HepG2 (cell line): ENCODE results near the gene SCT. TPM values are rescaled to one million over a fixed set of nuclear protein-coding genes. Genes with fewer than 3 reads are reported as not detected.
A peak's percentile ranks its signal among the peaks of the same experiment; 100 is the strongest.

Source experiments
- CREB1 ChIP-seq, 2 experiments: fragments of 450-650 bp in 1 of 2; IDR thresholded peaks; 2 replicates each; pipeline ENCODE4 v1.6.1; 2016 to 2017; ENCODE audit warnings: control low read depth in 1 of 2, mild to moderate bottlenecking in 1 of 2, missing compliant biosample characterization in 1 of 2, missing genetic modification characterization in 1 of 2
- E2F5 ChIP-seq: sonication (generic); formaldehyde crosslinking; conservative IDR thresholded peaks from 2 replicates; pipeline ENCODE4 v1.4.0; 2020; ENCODE audit warnings: missing genetic modification reagents
- FOXA1 ChIP-seq, 2 experiments: fragments of 450-650 bp in 1 of 2; sonication (generic) in 1 of 2; formaldehyde crosslinking in 1 of 2; IDR thresholded peaks; 2 replicates each; pipeline versions ENCODE4 v1.4.0 to v1.6.1; 2016 to 2020; ENCODE audit warnings: missing genetic modification reagents in 1 of 2
- FOXP4 ChIP-seq: sonication (generic); formaldehyde crosslinking; IDR thresholded peaks from 2 replicates; pipeline ENCODE4 v1.4.0; 2020; ENCODE audit warnings: missing genetic modification reagents
- HINFP ChIP-seq: sonication (generic); formaldehyde crosslinking; IDR thresholded peaks from 2 replicates; pipeline ENCODE4 v1.4.0; 2020; ENCODE audit warnings: low read depth, mild to moderate bottlenecking, missing genetic modification reagents
- MBD4 ChIP-seq: IDR thresholded peaks from 2 replicates; pipeline ENCODE4 v1.6.1; 2012; ENCODE audit warnings: low read length, inconsistent platforms, borderline replicate concordance
- ONECUT2 ChIP-seq: sonication (generic); formaldehyde crosslinking; IDR thresholded peaks from 2 replicates; pipeline ENCODE4 v1.4.0; 2020; ENCODE audit warnings: missing genetic modification reagents
- POGZ ChIP-seq: sonication (generic); formaldehyde crosslinking; IDR thresholded peaks from 2 replicates; pipeline ENCODE4 v1.4.0; 2020; ENCODE audit warnings: mild to moderate bottlenecking, missing genetic modification reagents
- RNF219 ChIP-seq: sonication (generic); formaldehyde crosslinking; IDR thresholded peaks from 2 replicates; pipeline ENCODE4 v1.5.0; 2020; ENCODE audit warnings: mild to moderate bottlenecking, missing genetic modification reagents
- SMYD3 ChIP-seq: sonication (generic); formaldehyde crosslinking; IDR thresholded peaks from 2 replicates; pipeline ENCODE4 v1.8.1; 2023; ENCODE audit warnings: mild to moderate bottlenecking, missing genetic modification reagents
- SNRNP70 ChIP-seq: fragments of 200-400 bp; formaldehyde crosslinking; IDR thresholded peaks from 2 replicates; pipeline ENCODE4 v1.6.1; 2017; ENCODE audit warnings: mild to moderate bottlenecking, low read depth, low read length, moderate library complexity
- TRIM24 ChIP-seq: sonication (generic); formaldehyde crosslinking; IDR thresholded peaks from 2 replicates; pipeline ENCODE4 v1.8.0; 2022; ENCODE audit warnings: mild to moderate bottlenecking, missing genetic modification reagents
- ZBED4 ChIP-seq: sonication (generic); formaldehyde crosslinking; IDR thresholded peaks from 2 replicates; pipeline ENCODE4 v1.4.0; 2020; ENCODE audit warnings: missing genetic modification reagents, borderline replicate concordance
- ZNF143 ChIP-seq: sonication (generic); formaldehyde crosslinking; IDR thresholded peaks from 2 replicates; pipeline ENCODE4 v1.4.0; 2020; ENCODE audit warnings: missing genetic modification reagents
- ZNF382 ChIP-seq: sonication (generic); formaldehyde crosslinking; IDR thresholded peaks from 2 replicates; pipeline ENCODE4 v1.5.0; 2020; ENCODE audit warnings: missing genetic modification reagents, mild to moderate bottlenecking, borderline replicate concordance
- ZNF788 ChIP-seq: sonication (generic); formaldehyde crosslinking; IDR thresholded peaks from 2 replicates; pipeline ENCODE4 v1.5.0; 2020; ENCODE audit warnings: mild to moderate bottlenecking, missing genetic modification reagents, borderline replicate concordance
- ZSCAN20 ChIP-seq: sonication (generic); formaldehyde crosslinking; IDR thresholded peaks from 2 replicates; pipeline ENCODE4 v1.4.0; 2020; ENCODE audit warnings: missing genetic modification reagents, mild to moderate bottlenecking, borderline replicate concordance
- polyA plus RNA-seq, 8 experiments: library from polyadenylated mRNA; depleted of rRNA in 3 of 8; stranded (reverse) in 7 of 8; unstranded in 1 of 8; fragments of >200 nt; fragmentation: Illumina TruSeq in 4 of 8; extraction: Trizol in 4 of 8; gene quantifications; 2 replicates each; pipeline versions ENCODE4 v1.2.1 to v1.2.3, GENCODE V29; 2011 to 2016; ENCODE audit warnings: low read depth in 4 of 8, missing spikeins in 1 of 8, mixed read lengths in 1 of 8; ENCODE audit not compliant: insufficient read depth in 1 of 8
- total RNA-seq, 5 experiments: library from RNA; depleted of rRNA; stranded (reverse); fragments of >200 nt; fragmentation: Illumina TruSeq; extraction: Trizol; gene quantifications; 2 replicates each; pipeline ENCODE4 v1.2.3, GENCODE V29; 2016; ENCODE audit warnings: low read depth in 1 of 5

The SCT gene
- total and polyA plus RNA-seq, 2 of the 13 experiments (the other 11 are each of a cell fraction or from before 2014, with no cell fraction given) = not detected

- TF ChIP-seq ZBED4 (no peak), SMYD3 (CRISPR knock-in tag) (no peak), ZNF382 (CRISPR knock-in tag) (no peak), E2F5 (no peak), FOXP4 (no peak), POGZ (CRISPR knock-in tag) (no peak), ZNF143 (CRISPR knock-in tag) (no peak), FOXA1 (IDR thresholded peaks at IDR 0.05) (no peak), FOXA1 (CRISPR knock-in tag; IDR thresholded peaks at IDR 0.05) (peak; percentile 67; the same call in 1 of the 2 replicates), MBD4 (no peak), ZNF788 (CRISPR knock-in tag) (no peak), SNRNP70 (no peak), HINFP (no peak), ZSCAN20 (CRISPR knock-in tag) (no peak), ONECUT2 (no peak), CREB1 (IDR thresholded peaks at IDR 0.05) (no peak), CREB1 (CRISPR knock-in tag; IDR thresholded peaks at IDR 0.05) (no peak), TRIM24 (CRISPR knock-in tag) (no peak), RNF219 (no peak)
These were observed 40.3 kb downstream of the SCT start (continued) for GRCh38 chr11:586376-587316.
